GM21786 (cell line): ENCODE results near the gene LRRC32.
"Not testable (repeated sequence)": the region's sequence is repeated elsewhere in the genome, so short reads cannot be mapped to it uniquely, and the experiment has no call there.

Experiments used
- ATAC-seq: cut with Tn5 transposase; IDR thresholded peaks from one replicate; pipeline ENCODE4 v1.9.1; 2021; ENCODE audit not compliant: unreplicated experiment

The LRRC32 gene

GRCh38 chr11:76630600-76631281 is 39.8 kb downstream of the LRRC32 start:
- ATAC-seq = no peak

GRCh38 chr11:76629853-76630599 is 40.5 kb downstream of the LRRC32 start:
- ATAC-seq = no peak

DNA sequence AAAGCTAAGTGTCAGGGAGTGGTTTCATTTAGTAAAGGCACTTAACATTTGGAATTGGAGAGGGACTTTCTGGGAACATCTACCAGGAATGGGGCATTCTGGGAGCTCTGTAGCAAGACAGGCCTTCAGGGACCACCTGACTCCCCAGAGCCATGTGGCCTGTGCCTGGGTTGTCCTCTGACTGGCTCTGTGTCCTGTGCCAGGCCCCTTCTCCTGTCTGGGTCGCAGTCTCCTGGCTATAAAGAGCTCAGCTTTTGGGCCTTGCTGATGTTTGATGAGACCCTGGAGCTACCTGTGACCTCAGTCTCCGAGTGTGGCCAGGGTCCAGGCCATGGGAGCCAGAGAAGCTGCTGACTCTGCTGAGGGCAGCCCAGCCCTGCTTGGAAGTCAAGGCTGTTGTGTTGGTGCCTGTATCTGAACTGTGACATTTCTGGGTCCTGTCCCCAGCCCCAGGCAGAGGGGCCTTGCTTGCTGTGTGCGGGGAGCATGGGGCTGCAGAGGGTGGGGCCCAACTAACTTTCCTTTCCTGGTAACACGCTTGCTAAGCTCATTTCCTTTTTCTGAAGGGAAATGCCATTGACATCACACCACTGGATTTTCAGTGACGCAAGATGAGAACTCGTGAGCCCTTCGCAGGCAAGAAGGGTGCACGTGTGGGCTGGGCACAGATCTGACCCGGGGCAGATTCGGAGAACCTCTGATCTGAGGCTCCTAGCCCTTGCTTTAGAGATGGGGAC is 41.3 kb downstream of the LRRC32 start:
- ATAC-seq = no peak

DNA sequence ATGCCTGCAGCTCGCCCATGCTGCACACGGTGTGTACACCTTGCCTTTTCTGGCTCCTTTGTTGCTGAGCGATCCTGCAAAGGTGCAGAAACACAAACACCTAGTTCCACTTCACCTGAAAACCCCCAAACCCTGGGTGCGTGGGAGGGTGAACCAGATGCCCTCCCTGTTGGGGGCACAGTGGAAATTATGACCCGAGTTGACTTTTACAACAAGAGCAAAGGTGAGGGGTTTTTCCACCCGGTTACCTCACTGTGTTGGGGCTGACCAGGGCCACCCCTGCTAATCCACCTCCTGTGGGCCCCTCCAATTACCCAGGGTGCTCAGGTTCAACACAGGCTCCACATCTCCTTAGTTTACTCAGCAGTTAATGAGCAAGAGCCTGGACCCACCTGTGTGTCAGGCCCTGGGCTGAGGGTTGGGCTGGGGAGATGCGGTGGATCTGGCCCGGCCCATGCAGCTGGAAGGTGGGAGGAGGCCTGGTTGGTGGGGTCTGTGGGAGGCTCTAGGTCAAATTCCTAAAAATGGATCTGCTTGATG is 42.1 kb downstream of the LRRC32 start:
- ATAC-seq = no peak

GRCh38 chr11:76627606-76628005 is 42.9 kb downstream of the LRRC32 start:
- no peak for ATAC-seq

DNA sequence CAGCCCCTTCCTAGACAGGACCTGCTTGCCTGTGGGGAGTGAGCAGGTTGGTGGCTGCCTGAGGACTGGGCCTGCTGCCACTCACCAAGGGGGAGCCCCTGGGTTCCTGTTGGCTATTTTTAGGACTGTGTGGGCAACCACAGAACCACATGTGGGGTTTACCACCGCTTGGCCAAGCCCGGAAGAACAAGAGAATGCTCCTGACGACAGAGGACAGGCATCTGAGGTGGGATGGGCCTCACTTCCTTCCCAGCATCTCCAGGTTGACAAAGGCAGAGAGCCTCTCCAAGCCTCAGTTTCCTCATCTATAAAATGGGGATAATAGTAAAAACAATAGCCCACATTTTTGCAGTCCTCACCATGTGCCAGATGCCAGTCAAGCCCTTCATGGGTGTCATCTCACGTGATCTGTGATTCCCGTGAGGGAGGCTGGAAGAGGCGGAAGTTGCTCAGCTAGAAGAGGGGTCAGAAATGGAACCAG is 43.6 kb downstream of the LRRC32 start:
- ATAC-seq = peak; percentile 83

DNA sequence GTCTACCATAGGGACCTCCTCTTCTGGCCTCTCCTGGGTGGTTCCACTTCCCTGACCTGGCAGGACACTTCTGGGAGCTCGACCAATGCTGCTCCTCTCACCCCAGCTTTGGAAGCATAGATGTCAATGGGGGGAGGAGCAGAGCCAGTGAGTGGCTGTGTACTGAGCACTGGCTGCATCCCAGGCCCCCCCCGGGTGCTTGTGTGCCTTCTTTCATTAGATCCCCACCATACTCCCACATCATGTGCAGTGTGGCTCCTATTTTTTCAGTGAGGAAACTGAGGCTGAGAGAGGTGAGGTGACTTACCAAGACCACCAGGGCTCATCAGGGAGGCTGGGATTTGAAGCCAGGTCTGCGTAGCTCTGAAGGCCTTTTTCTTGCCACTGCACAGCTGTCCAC is 44.3 kb downstream of the LRRC32 start:
- ATAC-seq = no peak

DNA sequence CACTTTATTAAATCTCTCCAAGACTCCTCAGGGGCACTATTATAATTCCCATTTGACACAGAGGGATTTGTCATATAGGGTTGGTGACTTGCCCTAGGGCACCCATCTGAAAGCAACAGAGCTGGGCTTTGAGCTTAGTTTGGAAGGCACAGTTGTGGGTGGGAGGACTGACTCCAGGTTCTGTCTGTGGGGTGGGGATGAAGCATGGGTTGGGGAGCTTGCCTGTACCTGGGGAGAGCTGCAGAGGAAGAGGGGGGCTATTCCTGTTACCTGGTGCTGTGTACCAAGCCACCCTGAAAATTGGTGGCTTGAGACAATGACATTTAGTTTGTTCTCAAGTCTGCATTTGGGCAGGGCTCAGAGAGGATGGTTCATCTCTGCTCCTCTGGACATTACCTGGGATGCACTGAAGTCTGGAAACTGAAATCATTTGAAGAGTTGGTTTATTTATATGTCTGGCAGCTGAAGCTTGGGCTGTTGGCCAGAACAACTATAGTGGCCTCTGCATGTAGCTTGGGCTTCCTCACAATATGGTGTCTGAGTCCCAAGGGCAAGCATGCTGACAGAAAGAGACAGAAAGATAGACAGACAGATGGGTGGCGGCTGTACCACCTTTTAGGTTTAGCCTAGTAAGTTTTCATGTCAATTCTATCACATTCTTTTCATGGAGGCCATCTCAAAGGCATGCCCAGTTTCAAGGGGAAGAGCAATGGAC is 44.9 kb downstream of the LRRC32 start:
- ATAC-seq = no peak

- no peak for ATAC-seq
These were observed 45.8 kb downstream of the LRRC32 start for GRCh38 chr11:76624500-76625379.

DNA sequence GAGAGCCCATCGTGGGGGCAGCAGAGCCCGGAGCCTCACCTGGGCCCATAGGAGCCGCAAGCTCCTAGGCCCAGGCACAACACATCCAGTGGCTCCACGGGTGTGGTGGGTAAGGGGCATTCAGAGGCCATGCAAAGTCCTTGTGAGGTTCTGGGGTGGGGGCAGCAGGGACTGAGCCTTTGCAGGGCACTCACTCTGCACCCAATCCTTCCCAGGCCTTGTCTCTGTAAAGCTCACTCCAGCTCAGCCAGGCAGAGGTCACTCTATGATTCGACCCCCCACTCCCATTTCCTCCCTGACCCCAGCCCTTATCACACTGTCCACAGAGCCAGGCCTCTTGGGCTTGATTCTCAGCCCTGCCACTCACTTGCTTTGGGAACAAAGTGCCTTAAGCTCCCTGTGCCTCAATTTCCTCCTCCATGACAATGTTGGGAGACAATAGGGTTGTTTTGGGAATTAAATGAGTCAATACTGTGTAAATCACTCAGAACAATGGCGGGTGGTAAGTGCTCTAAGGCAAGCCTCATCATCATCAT is 46.6 kb downstream of the LRRC32 start:
- no peak for ATAC-seq

DNA sequence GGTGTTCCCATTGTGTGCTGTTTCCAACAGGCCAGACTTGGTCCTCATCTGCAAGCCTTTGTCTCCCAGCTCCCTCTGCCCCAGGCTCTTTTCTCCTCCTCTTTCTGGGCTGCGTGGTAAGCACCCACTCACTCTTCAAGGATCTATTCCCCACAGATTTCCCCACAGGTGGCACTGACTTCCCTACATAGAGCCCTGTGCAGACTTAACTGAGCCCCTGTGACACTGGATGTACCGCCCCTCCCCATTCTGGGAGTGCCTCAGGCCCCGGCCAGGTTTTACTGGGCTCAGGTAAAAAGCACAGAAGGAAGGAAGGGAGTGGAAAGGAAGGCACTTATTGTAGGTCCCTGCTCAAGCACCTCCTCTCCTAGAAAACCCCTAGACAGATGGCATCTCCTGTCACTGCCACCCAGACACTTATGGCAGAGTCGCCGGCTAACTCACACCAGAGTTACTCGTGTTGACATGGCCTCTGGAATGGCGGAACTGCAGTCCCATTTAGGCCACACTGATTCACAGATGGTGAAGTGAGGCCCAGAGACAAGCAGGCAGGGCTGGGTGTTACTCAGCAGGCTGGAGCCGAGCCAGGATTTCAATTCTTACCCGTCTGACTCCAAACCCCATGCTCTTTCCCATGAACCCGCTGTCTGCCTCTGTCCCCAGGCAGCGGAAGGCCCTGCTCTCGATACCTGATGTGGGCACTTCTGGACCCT is 47.2 kb downstream of the LRRC32 start:
- no peak for ATAC-seq

DNA sequence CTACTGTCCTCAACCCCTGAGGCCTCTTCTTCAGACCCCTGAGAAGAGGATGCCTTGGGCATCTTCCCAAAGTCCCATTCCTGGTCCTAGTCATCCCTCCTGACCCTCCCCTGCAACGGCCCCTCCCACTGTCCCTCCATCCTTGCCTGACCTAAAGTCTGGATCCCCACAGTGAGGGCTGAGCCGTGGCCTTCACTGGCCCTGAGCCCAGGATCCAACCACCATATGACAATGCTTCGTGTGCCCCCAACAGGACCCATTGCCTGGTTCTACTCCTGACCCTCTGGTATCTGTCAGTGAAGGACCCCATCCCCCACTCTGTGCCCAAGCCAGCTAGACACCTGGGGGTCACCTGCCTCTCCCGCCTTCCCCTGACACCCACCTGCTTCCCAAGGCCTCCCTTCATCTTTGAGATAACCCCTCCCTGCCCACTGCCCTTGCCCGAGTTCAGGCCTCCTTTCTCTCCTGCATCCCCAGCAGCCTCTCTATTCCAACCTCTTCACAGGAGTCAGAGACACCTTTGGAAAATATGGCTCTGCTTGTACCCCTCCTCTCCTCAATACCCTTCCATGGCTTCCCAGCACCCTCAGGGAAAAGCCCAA is 48.0 kb downstream of the LRRC32 start:
- no peak for ATAC-seq

DNA sequence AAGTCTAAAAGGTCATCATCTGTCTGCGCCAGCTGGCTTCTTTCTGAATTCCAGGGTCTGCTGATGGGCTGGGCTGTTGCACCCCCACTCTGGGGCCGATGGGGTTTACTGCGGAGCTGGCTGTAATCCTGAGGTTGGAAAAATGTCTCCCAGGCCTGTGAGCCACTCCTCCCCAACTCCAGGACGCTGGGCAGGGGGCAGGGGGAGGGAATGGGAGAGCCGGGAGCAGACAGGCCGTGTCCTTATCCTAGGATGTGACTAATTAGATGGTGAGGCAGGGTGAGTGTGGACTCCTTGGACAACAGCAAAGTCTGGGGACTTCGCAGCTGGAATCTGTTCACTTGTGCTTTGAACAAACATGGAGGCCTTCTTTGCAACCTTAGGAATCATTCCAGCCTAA is 48.7 kb downstream of the LRRC32 start:
- ATAC-seq = no peak

DNA sequence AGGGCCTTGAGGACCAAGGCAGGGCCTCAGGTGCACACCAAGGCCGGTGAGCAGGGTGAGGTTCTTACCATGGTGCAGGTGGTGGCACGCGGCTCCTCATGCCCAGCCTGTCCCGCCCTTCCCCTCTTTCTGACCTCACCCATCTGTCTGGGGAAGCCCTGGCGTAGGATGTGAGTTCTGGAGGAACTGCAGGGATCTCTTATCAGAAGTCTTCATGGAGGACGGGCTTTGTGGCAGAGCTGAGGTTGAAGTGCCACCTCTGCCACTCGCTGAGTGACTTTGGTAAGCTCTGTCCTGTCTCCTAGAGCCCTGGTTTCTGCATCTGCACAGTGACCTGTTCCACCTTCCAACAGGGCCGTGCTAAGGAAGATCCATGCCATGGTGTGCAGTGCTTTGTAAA is 49.1 kb downstream of the LRRC32 start:
- ATAC-seq = no peak

- no peak for ATAC-seq
These were observed 50.1 kb downstream of the LRRC32 start for GRCh38 chr11:76620489-76620888.

DNA sequence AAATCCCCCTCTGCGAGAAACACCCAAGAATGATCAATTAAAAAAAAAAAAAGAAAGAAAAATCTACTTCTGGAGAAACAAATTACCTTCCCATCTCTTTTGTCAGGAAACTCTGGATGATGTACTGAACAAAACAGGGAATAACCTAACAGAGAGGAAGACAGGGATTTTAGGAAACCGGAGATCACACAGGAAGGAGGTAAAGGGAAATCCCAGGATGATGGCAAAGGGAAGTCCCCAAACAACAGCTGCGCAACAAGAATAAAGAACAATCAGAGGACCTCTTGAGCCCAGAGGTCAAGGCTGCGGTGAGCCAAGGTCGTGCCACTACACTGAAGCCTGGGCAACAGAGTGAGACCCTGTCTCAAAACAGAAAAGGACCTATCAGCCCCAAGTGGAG is 50.7 kb downstream of the LRRC32 start:
- not testable (repeated sequence) for ATAC-seq

GRCh38 chr11:76617553-76618265 is 52.8 kb downstream of the LRRC32 start:
- ATAC-seq = no peak
